K562 (cell line): ENCODE measurements around the gene GLT6D1. TPM values are rescaled to one million over a fixed set of nuclear protein-coding genes. Genes with fewer than 3 reads are reported as not detected.

ENCODE experiments used
- ATAC-seq: fragments of 200-7000 bp; cut with Tn5 transposase; 3 replicates; pipeline ENCODE4 v1.9.1; 2020; ENCODE audit warnings: moderate library complexity
- BruUV-seq: library from RNA; stranded (reverse); fragments of 400-500 nt; replicated peaks from 2 replicates; lab custom pipeline; 2021; lab: Mats Ljungman, UMichigan
- CTCF ChIA-PET: fragments of 300-600 bp; formaldehyde crosslinking; extraction: SDS; loops from one replicate; lab custom pipeline; 2021; ENCODE audit warnings: low intra/inter-chr PET ratio; lab: Yijun Ruan, JAX
- POLR2A ChIA-PET: fragments of 300-600, 350-650 bp; sonication (Branson Sonifier 250); formaldehyde crosslinking; extraction: SDS; loops from one replicate; lab custom pipeline; 2021; ENCODE audit warnings: antibody characterized with exemption, inconsistent platforms; lab: Yijun Ruan, JAX
- DNase-seq, 4 experiments: peaks; one replicate each; pipeline versions ENCODE4 v3.0.0 to v3.0.0-alpha.2; 2011 to 2018; ENCODE audit warnings: low spot score in 3 of 4, mixed read lengths in 3 of 4; ENCODE audit errors: extremely low read depth in 1 of 4
- FAIRE-seq: peaks from 2 replicates; lab custom pipeline; 2011; peaks lifted over from hg19 to GRCh38; lab: Jason Lieb, UNC
- H2AFZ ChIP-seq: 2 replicates; pipeline ENCODE4 v1.6.0; 2011; ENCODE audit warnings: low read depth, low read length, control low read depth, inconsistent platforms
- H3K27ac ChIP-seq: fragments of 200-600 bp; 3 replicates; pipeline ENCODE4 v1.8.0; 2011; ENCODE audit warnings: low read depth, mild to moderate bottlenecking, control low read depth, inconsistent platforms, low read length, moderate library complexity, mixed read lengths; ENCODE audit errors: extremely low read depth
- H3K27me3 ChIP-seq, 2 experiments: fragments of 300-600 bp in 1 of 2; 2 replicates in 1 of 2; 3 replicates in 1 of 2; pipeline versions ENCODE4 v1.6.0 to v1.8.0; 2011; ENCODE audit warnings: inconsistent platforms in 2 of 2, low read length in 2 of 2, mild to moderate bottlenecking in 1 of 2, mixed read lengths in 1 of 2, moderate library complexity in 1 of 2; ENCODE audit not compliant: control insufficient read depth in 2 of 2, insufficient read depth in 2 of 2
- H3K36me3 ChIP-seq: fragments of 300-600 bp; 3 replicates; pipeline ENCODE4 v1.8.0; 2011; ENCODE audit warnings: mild to moderate bottlenecking, low read length, inconsistent platforms; ENCODE audit not compliant: control insufficient read depth, insufficient read depth
- H3K4me1 ChIP-seq, 2 experiments: fragments of 200-600 bp in 1 of 2; replicated peaks in 1 of 2; 2 replicates in 1 of 2; 3 replicates in 1 of 2; pipeline versions ENCODE4 v1.5.1 to v1.8.0; 2011; ENCODE audit warnings: inconsistent platforms in 2 of 2, low read length in 2 of 2, mild to moderate bottlenecking in 1 of 2, mixed read lengths in 1 of 2, moderate library complexity in 1 of 2; ENCODE audit not compliant: control insufficient read depth in 2 of 2, insufficient read depth in 2 of 2
- H3K4me2 ChIP-seq: 2 replicates; pipeline ENCODE4 v1.6.1; 2011; ENCODE audit warnings: low read length, control low read depth, inconsistent platforms, mixed read lengths; ENCODE audit not compliant: insufficient read depth
- H3K4me3 ChIP-seq: fragments of 200-600 bp; sonication (generic), shearing (Covaris generic); 2 replicates; pipeline ENCODE4 v1.5.1; 2016; ENCODE audit warnings: control low read depth, inconsistent platforms
- H3K79me2 ChIP-seq: fragments of 200-600 bp; 3 replicates; pipeline ENCODE4 v1.8.0; 2011; ENCODE audit warnings: low read length, inconsistent platforms; ENCODE audit not compliant: control insufficient read depth, insufficient read depth
- H3K9ac ChIP-seq, 2 experiments: 2 replicates each; pipeline versions ENCODE4 v1.6.0 to v1.6.1; 2011; ENCODE audit warnings: low read depth in 2 of 2, low read length in 2 of 2, control low read depth in 1 of 2, inconsistent platforms in 1 of 2, mild to moderate bottlenecking in 1 of 2, mixed read lengths in 1 of 2; ENCODE audit not compliant: insufficient read depth in 1 of 2
- H3K9me1 ChIP-seq: one replicate; pipeline ENCODE4 v1.6.0; 2011; ENCODE audit warnings: inconsistent platforms, mild to moderate bottlenecking, low read length, moderate library complexity; ENCODE audit not compliant: control insufficient read depth, insufficient read depth
- H3K9me3 ChIP-seq: replicated peaks from 2 replicates; pipeline ENCODE4 v1.5.1; 2011; ENCODE audit warnings: low read depth, low read length, inconsistent platforms; ENCODE audit not compliant: control insufficient read depth, insufficient read depth
- H4K20me1 ChIP-seq: replicated peaks from 2 replicates; pipeline ENCODE4 v1.6.1; 2011; ENCODE audit warnings: low read length, inconsistent platforms, mixed read lengths; ENCODE audit not compliant: control insufficient read depth, insufficient read depth
- ARID1B ChIP-seq: fragments of 450-650 bp; IDR thresholded peaks from 2 replicates; pipeline ENCODE4 v1.6.1; 2016; ENCODE audit warnings: antibody characterized with exemption, mild to moderate bottlenecking, inconsistent platforms
- PKNOX1 ChIP-seq: fragments of 450-650 bp; IDR thresholded peaks from 2 replicates; pipeline ENCODE4 v1.6.1; 2016
- PML ChIP-seq: IDR thresholded peaks from 2 replicates; pipeline ENCODE4 v1.6.1; 2012; ENCODE audit warnings: low read length, inconsistent platforms
- RNF219 ChIP-seq: fragments of 250-450 bp; sonication (Bioruptor Pico); IDR thresholded peaks from 2 replicates; pipeline ENCODE4 v1.5.0; 2022; ENCODE audit warnings: mild to moderate bottlenecking
- SLC30A9 ChIP-seq: fragments of 250-450 bp; sonication (Bioruptor Pico); IDR thresholded peaks from 2 replicates; pipeline ENCODE4 v1.8.0; 2022; ENCODE audit warnings: mild to moderate bottlenecking, moderate library complexity
- SP2 ChIP-seq: IDR thresholded peaks from 2 replicates; pipeline ENCODE4 v1.6.1; 2011; ENCODE audit warnings: mild to moderate bottlenecking, low read depth, low read length, moderate library complexity; ENCODE audit not compliant: poor library complexity, severe bottlenecking; ENCODE audit errors: extremely low read depth
- SREBF1 ChIP-seq: fragments of 150-350 bp; IDR thresholded peaks from 2 replicates; pipeline ENCODE4 v1.6.1; 2014; ENCODE audit warnings: antibody characterized with exemption, low read depth, low read length, borderline replicate concordance
- STAG1 ChIP-seq: sonication (generic); formaldehyde crosslinking; IDR thresholded peaks from 2 replicates; pipeline ENCODE4 v1.5.0; 2020; ENCODE audit warnings: missing genetic modification reagents, borderline replicate concordance
- XRCC4 ChIP-seq: IDR thresholded peaks from one replicate; pipeline ENCODE4 v1.6.1; 2011; ENCODE audit not compliant: insufficient read depth, insufficient read length; ENCODE audit errors: extremely low read depth
- ZC3H11A ChIP-seq: IDR thresholded peaks from 2 replicates; pipeline ENCODE4 v1.6.1; 2012; ENCODE audit warnings: low read depth, low read length, improper control_type of control experiment
- ZNF232 ChIP-seq: sonication (generic); formaldehyde crosslinking; IDR thresholded peaks from 2 replicates; pipeline ENCODE4 v1.8.0; 2022; ENCODE audit warnings: mild to moderate bottlenecking, missing genetic modification reagents
- WGBS: fragments of 100-300 bp; shearing (Covaris generic); methylation state at CpG from one replicate; pipeline ENCODE4 v1.1.6; 2016; ENCODE audit warnings: low coverage, mixed read lengths; ENCODE audit not compliant: insufficient coverage; ENCODE audit errors: missing lambda C conversion rate; 5-methylcytosine and 5-hydroxymethylcytosine counted together
- in situ Hi-C: fragments of 300-500 bp; cut with MboI; formaldehyde crosslinking; loops from 4 replicates; pipeline ENCODE4 v1.15.0; 2018; ENCODE audit warnings: inconsistent platforms, mixed read lengths
- intact Hi-C: fragments of 100-400 bp; cut with micrococcal nuclease; formaldehyde crosslinking; loops from 2 replicates; pipeline ENCODE4 v1.14.2; 2022
- polyA plus RNA-seq, 8 experiments: library from polyadenylated mRNA; depleted of rRNA in 4 of 8; stranded (reverse) in 5 of 8; unstranded in 3 of 8; fragments of >200 nt; fragmentation: Nextera tagmentation in 2 of 8; fragmentation: Illumina TruSeq in 1 of 8; extraction: Ambion mirVana in 2 of 8; extraction: Trizol in 1 of 8; gene quantifications; 2 replicates each; pipeline versions ENCODE4 v1.2.1 to v1.2.3, GENCODE V29; 2011 to 2014; ENCODE audit warnings: inconsistent platforms in 1 of 8, missing spikeins in 1 of 8
- total RNA-seq, 7 experiments: library from RNA; depleted of rRNA in 6 of 7; stranded (reverse); fragments of >200 nt in 6 of 7; fragmentation: Illumina TruSeq in 2 of 7; extraction: Trizol in 2 of 7; gene quantifications; 2 replicates each; pipeline versions ENCODE4 v1.2.1 to v1.2.3, GENCODE V29; 2011 to 2021; ENCODE audit warnings: low replicate concordance in 1 of 7

The GLT6D1 gene
- total and polyA plus RNA-seq, 9 of the 15 experiments (the other 6 are each of a cell fraction or from before 2014, with no cell fraction given): not detected

GRCh38 chr9:135609366-135609955 is 29.9 kb downstream of the GLT6D1 start:
- Histone ChIP-seq H3K27ac (no peak overlapping the region), H3K36me3 (no peaks in the 10 kb centered on the region), H3K4me3 (no peak overlapping the region), H4K20me1 (0 out of 2 replicates have a peak, but pooled peaks cover 4% of the 10 kb centered on the region), H3K4me1 (peaks cover 0 to 17% of the 10 kb centered on the region in 2 experiments; a peak in 2 of 5 replicates), H3K9me1 (no peaks in the 10 kb centered on the region), H3K9me3 (no peaks in the 10 kb centered on the region), H2AFZ (no peak overlapping the region), H3K27me3 (peaks cover 5 to 56% of the 10 kb centered on the region in 2 experiments; a peak in 3 of 5 replicates), H3K4me2 (no peak overlapping the region), H3K79me2 (no peaks in the 10 kb centered on the region), H3K9ac (no peak overlapping the region)
- CTCF ChIA-PET: no interaction called here
- FAIRE-seq (no peak), ATAC-seq (no peak), DNase-seq (peak in 1 of 4 experiments; percentile 2)
- TF ChIP-seq ZNF232 (CRISPR knock-in tag) (no peak), ARID1B (no peak), PML (no peak), SREBF1 (no peak), ZC3H11A (no peak), PKNOX1 (no peak), RNF219 (CRISPR knock-in tag) (no peak), SP2 (no peak), STAG1 (CRISPR knock-in tag) (no peak), SLC30A9 (CRISPR knock-in tag) (no peak), XRCC4 (no peak)
- intact Hi-C loops: loop anchor here (10.0 kb wide), 1 partner anchor 75 kb away; no protein-coding TSS in a partner anchor
- no TSS peak for BruUV-seq
- WGBS: 5% methylated on average over 17 of the region's 17 CpGs
- in situ Hi-C loops: no loop called here
- POLR2A ChIA-PET: interaction anchor here (0.6 kb wide), 1 partner anchor 623 kb away, joined by 3 read pairs; no protein-coding TSS in a partner anchor
